SH-SY5Y (cell line): ENCODE data around the gene CYLD.

Experiments
- GATA2 ChIP-seq: IDR thresholded peaks from 2 replicates; pipeline ENCODE4 v1.6.1; 2011; ENCODE audit warnings: mild to moderate bottlenecking, low read depth, low read length
- GATA3 ChIP-seq: IDR thresholded peaks from 2 replicates; pipeline ENCODE4 v1.6.1; 2011; ENCODE audit warnings: low read depth, mild to moderate bottlenecking, low read length, moderate library complexity

DNA sequence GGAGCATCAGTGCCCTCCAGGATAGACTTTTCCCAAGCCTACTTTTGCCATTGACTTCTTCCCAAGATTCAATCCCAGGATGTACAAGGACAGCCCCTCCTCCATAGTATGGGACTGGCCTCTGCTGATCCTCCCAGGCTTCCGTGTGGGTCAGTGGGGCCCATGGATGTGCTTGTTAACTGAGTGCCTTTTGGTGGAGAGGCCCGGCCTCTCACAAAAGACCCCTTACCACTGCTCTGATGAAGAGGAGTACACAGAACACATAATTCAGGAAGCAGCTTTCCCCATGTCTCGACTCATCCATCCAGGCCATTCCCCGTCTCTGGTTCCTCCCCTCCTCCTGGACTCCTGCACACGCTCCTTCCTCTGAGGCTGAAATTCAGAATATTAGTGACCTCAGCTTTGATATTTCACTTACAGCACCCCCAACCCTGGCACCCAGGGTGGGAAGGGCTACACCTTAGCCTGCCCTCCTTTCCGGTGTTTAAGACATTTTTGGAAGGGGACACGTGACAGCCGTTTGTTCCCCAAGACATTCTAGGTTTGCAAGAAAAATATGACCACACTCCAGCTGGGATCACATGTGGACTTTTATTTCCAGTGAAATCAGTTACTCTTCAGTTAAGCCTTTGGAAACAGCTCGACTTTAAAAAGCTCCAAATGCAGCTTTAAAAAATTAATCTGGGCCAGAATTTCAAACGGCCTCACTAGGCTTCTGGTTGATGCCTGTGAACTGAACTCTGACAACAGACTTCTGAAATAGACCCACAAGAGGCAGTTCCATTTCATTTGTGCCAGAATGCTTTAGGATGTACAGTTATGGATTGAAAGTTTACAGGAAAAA is 9.7 kb upstream of the CYLD start:
- no peak for TF ChIP-seq GATA3
- no peak for TF ChIP-seq GATA2
